Nephron (organoid): ENCODE results near the gene SPTBN5.
A peak's percentile ranks its signal among the peaks of the same experiment; 100 is the strongest.

ENCODE experiments used
- H3K27ac Mint-ChIP-seq, 3 experiments: 2 replicates each; pipeline ENCODE4 v1.8.0; 2020; ENCODE audit warnings: mixed read lengths in 3 of 3, mild to moderate bottlenecking in 2 of 3, moderate library complexity in 1 of 3
- H3K27me3 Mint-ChIP-seq: 2 replicates; pipeline ENCODE4 v1.8.0; 2021; ENCODE audit warnings: low read depth, mild to moderate bottlenecking, moderate library complexity, mixed read lengths
- H3K36me3 Mint-ChIP-seq: 2 replicates; pipeline ENCODE4 v1.8.0; 2020; ENCODE audit warnings: low read depth, mixed read lengths
- H3K4me1 Mint-ChIP-seq: 2 replicates; pipeline ENCODE4 v1.8.0; 2020; ENCODE audit warnings: mixed read lengths
- H3K4me3 Mint-ChIP-seq, 3 experiments: 2 replicates each; pipeline ENCODE4 v1.8.0; 2020; ENCODE audit warnings: mild to moderate bottlenecking in 3 of 3, mixed read lengths in 3 of 3, moderate library complexity in 2 of 3
- H3K9me3 Mint-ChIP-seq: 2 replicates; pipeline ENCODE4 v1.8.0; 2020; ENCODE audit warnings: mixed read lengths
- CTCF ChIP-seq, 3 experiments: fragments of 200-600 bp; sonication (generic); IDR thresholded peaks; one replicate each; pipeline ENCODE4 v1.5.0; 2021; ENCODE audit warnings: antibody characterized with exemption in 3 of 3; ENCODE audit not compliant: unreplicated experiment in 3 of 3

The SPTBN5 gene

GRCh38 chr15:41919201-41919820 lies 25.5 kb upstream of the SPTBN5 start:
- H3K27ac Mint-ChIP-seq: peak overlapping the region in 2 of 3 experiments; percentile 41 to 88
- peaks cover 7% of the 10 kb centered on the region for H3K27me3 Mint-ChIP-seq
- peak overlapping the region in 1 of 3 experiments; percentile 18 for H3K4me3 Mint-ChIP-seq
- no peaks in the 10 kb centered on the region for H3K9me3 Mint-ChIP-seq
- no peak for TF ChIP-seq CTCF (IDR thresholded peaks at IDR 0.05; ENCODE audit: unreplicated experiment in 3 of 3)
- H3K36me3 Mint-ChIP-seq: peaks cover 17% of the 10 kb centered on the region
- peaks cover 61% of the 10 kb centered on the region for H3K4me1 Mint-ChIP-seq

- H3K36me3 Mint-ChIP-seq: peaks cover 17% of the 10 kb centered on the region
- H3K27me3 Mint-ChIP-seq: peaks cover 7% of the 10 kb centered on the region
- no peak for TF ChIP-seq CTCF (IDR thresholded peaks at IDR 0.05; ENCODE audit: unreplicated experiment in 3 of 3)
- H3K9me3 Mint-ChIP-seq: no peaks in the 10 kb centered on the region
- peaks cover 68% of the 10 kb centered on the region for H3K4me1 Mint-ChIP-seq
- H3K4me3 Mint-ChIP-seq: no peak overlapping the region
- peak overlapping the region in 1 of 3 experiments; percentile 55 for H3K27ac Mint-ChIP-seq
Measured at GRCh38 chr15:41918506-41919126, 24.8 kb upstream of the SPTBN5 start.

GRCh38 chr15:41917767-41918430 lies 24.0 kb upstream of the SPTBN5 start:
- H3K9me3 Mint-ChIP-seq: no peaks in the 10 kb centered on the region

GRCh38 chr15:41915255-41915994 lies 21.6 kb upstream of the SPTBN5 start:
- Mint-ChIP-seq H3K4me1 (peaks cover 68% of the 10 kb centered on the region), H3K4me3 (no peak overlapping the region)

More at GRCh38 chr15:41917767-41918430, 24.0 kb upstream of the SPTBN5 start:
- peak overlapping the region in 1 of 3 experiments; percentile 10 for H3K4me3 Mint-ChIP-seq
- no peak for TF ChIP-seq CTCF (IDR thresholded peaks at IDR 0.05; ENCODE audit: unreplicated experiment in 3 of 3)
- peaks cover 17% of the 10 kb centered on the region for H3K36me3 Mint-ChIP-seq
- H3K27me3 Mint-ChIP-seq: peaks cover 7% of the 10 kb centered on the region
- peak overlapping the region in 2 of 3 experiments; percentile 7 to 59 for H3K27ac Mint-ChIP-seq
- peaks cover 75% of the 10 kb centered on the region for H3K4me1 Mint-ChIP-seq

GRCh38 chr15:41914411-41914810 lies 20.6 kb upstream of the SPTBN5 start:
- no peak for TF ChIP-seq CTCF (IDR thresholded peaks at IDR 0.05; ENCODE audit: unreplicated experiment in 3 of 3)
- Mint-ChIP-seq H3K36me3 (peaks cover 5% of the 10 kb centered on the region), H3K27me3 (no peaks in the 10 kb centered on the region), H3K4me1 (peaks cover 62% of the 10 kb centered on the region), H3K27ac (peak overlapping the region in 1 of 3 experiments; percentile 10), H3K4me3 (peak overlapping the region in 1 of 3 experiments; percentile 2), H3K9me3 (no peaks in the 10 kb centered on the region)

More at GRCh38 chr15:41915255-41915994, 21.6 kb upstream of the SPTBN5 start:
- Mint-ChIP-seq H3K36me3 (peaks cover 4% of the 10 kb centered on the region), H3K27ac (peak overlapping the region in 1 of 3 experiments; percentile 44), H3K9me3 (no peaks in the 10 kb centered on the region), H3K27me3 (no peaks in the 10 kb centered on the region)
- no peak for TF ChIP-seq CTCF (IDR thresholded peaks at IDR 0.05; ENCODE audit: unreplicated experiment in 3 of 3)
